AG10803 (cell line): ENCODE data around the gene SYNPO2.

ENCODE experiments used
- DNase-seq: peaks from one replicate; pipeline ENCODE4 v3.0.0; 2010; ENCODE audit warnings: low read depth
- H3K4me3 ChIP-seq: 2 replicates; pipeline ENCODE4 v1.5.1; 2011; ENCODE audit warnings: mild to moderate bottlenecking, low read length, control low read depth
- TF ChIP-seq, protein P1 (sequence below): conservative IDR thresholded peaks from 2 replicates; pipeline ENCODE4 v1.5.1; 2011; ENCODE audit warnings: mild to moderate bottlenecking, low read length, control low read depth, inconsistent platforms

The SYNPO2 gene, protein sequence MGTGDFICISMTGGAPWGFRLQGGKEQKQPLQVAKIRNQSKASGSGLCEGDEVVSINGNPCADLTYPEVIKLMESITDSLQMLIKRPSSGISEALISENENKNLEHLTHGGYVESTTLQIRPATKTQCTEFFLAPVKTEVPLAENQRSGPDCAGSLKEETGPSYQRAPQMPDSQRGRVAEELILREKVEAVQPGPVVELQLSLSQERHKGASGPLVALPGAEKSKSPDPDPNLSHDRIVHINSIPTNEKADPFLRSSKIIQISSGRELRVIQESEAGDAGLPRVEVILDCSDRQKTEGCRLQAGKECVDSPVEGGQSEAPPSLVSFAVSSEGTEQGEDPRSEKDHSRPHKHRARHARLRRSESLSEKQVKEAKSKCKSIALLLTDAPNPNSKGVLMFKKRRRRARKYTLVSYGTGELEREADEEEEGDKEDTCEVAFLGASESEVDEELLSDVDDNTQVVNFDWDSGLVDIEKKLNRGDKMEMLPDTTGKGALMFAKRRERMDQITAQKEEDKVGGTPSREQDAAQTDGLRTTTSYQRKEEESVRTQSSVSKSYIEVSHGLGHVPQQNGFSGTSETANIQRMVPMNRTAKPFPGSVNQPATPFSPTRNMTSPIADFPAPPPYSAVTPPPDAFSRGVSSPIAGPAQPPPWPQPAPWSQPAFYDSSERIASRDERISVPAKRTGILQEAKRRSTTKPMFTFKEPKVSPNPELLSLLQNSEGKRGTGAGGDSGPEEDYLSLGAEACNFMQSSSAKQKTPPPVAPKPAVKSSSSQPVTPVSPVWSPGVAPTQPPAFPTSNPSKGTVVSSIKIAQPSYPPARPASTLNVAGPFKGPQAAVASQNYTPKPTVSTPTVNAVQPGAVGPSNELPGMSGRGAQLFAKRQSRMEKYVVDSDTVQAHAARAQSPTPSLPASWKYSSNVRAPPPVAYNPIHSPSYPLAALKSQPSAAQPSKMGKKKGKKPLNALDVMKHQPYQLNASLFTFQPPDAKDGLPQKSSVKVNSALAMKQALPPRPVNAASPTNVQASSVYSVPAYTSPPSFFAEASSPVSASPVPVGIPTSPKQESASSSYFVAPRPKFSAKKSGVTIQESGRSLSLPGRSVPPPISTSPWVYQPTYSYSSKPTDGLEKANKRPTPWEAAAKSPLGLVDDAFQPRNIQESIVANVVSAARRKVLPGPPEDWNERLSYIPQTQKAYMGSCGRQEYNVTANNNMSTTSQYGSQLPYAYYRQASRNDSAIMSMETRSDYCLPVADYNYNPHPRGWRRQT

DNA sequence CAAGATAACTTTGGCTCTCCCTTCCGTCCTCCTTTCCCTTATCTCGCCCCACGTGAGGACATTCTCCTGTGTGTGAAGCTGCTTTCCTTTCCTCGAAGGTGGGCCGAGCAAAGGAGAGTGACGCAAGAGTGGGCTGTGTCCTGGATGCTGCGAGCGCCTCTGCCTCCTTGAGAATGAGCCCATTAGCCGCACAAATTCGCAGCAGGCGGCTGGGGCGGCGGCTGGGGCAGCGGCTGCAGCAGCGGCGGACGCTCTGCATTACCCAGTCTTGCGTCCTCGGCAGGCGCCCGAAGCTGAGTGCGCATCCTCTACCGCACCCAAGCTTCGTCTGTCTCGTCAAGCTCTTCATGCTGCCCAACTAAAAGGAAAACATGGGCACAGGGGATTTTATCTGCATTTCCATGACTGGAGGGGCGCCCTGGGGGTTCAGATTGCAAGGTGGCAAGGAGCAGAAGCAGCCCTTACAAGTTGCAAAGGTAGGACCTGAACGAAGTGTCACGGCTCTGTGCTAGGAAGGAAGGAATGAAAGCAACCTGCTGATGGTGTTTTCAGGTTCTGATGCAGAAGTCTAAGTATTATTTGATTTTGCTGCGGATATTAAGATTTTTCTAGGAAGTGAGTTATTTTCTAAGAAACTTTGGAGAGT lies at the start of gene SYNPO2:
SYNPO2 (plus strand) TSS at position 189 of the 646 bp plus-strand sequence; CDS start at position 372, 183 bp downstream.
- TF ChIP-seq, protein P1, sequence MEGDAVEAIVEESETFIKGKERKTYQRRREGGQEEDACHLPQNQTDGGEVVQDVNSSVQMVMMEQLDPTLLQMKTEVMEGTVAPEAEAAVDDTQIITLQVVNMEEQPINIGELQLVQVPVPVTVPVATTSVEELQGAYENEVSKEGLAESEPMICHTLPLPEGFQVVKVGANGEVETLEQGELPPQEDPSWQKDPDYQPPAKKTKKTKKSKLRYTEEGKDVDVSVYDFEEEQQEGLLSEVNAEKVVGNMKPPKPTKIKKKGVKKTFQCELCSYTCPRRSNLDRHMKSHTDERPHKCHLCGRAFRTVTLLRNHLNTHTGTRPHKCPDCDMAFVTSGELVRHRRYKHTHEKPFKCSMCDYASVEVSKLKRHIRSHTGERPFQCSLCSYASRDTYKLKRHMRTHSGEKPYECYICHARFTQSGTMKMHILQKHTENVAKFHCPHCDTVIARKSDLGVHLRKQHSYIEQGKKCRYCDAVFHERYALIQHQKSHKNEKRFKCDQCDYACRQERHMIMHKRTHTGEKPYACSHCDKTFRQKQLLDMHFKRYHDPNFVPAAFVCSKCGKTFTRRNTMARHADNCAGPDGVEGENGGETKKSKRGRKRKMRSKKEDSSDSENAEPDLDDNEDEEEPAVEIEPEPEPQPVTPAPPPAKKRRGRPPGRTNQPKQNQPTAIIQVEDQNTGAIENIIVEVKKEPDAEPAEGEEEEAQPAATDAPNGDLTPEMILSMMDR = no peak
- peak within 1 kb of the TSS; percentile 70 for H3K4me3 ChIP-seq
- peak; percentile 81 for DNase-seq

DNA sequence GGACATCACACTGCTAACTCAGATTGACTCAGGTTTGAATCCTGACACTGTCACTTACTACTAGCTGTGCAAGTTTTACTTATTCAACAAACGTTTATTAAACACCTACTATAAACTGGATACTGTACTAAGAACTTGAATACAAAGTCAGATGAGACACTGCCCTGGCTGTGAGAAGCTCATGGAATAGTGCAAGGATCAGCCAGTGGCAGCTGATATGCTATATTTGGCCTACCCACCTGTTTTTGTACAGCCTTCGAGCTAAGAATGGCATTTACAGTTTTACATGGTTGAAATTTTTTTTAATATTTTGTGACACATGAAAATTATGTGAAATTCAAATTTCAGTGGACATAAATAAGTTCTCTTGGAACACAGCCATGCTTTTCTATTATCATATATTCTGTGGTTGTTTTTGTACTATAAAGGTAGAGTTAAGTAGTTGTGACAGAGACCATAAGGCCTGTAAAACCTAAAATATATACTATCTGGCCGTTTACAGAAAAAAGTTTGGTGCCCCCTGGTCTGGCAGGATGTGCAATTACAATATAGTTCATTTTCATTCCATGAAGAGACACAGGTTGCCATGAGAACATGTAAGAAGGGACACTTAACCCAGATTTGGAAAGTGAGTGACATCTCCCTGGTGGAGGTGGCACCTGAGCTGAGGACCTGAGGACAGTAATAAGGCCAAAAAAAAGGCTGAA lies 49.3 kb upstream of the SYNPO2 start:
- DNase-seq = no peak
- TF ChIP-seq, protein P1 = no peak
- no peak overlapping the region for H3K4me3 ChIP-seq

DNA sequence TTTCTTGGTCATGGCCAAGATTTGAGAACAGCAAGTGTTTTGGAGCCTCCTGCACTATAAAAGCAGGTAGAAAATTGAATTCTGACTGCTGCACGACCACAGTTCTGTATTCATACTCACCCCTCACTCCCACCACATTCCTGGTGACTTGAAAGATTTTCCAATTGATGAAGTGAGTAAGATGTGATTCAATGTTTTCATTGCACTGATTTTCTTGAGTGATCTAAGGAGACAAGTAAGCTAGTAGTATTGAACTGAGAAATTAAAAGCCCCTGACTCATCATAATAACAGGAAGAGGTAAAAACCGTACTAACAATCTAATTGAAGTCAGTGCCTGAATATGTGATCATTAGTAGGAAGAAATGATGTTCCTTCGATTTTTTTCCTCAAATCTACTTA lies 46.6 kb upstream of the SYNPO2 start:
- H3K4me3 ChIP-seq = no peak overlapping the region
- DNase-seq = peak; percentile 5
- TF ChIP-seq, protein P1 = no peak

DNA sequence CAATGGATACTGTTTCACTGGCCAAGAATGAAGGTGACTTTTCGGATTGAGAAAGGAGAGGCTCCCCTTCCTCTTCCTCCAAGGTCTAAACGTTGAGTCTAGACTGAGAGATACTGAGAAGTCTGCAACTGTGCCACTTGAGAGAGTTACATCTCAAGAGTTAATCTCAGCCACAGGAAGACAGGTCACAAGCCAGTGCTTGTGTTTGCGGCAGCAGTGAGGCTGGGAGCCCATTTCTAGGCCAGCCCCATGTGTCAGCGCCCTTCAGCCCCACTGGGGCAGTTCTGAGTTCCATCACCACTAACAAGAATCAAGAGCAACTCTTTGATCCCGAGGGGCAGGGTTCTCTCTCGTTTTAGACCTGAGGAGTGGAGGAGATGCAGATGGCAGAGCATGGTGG lies 45.4 kb upstream of the SYNPO2 start:
- no peak overlapping the region for H3K4me3 ChIP-seq
- TF ChIP-seq, protein P1 = no peak
- DNase-seq = no peak

DNA sequence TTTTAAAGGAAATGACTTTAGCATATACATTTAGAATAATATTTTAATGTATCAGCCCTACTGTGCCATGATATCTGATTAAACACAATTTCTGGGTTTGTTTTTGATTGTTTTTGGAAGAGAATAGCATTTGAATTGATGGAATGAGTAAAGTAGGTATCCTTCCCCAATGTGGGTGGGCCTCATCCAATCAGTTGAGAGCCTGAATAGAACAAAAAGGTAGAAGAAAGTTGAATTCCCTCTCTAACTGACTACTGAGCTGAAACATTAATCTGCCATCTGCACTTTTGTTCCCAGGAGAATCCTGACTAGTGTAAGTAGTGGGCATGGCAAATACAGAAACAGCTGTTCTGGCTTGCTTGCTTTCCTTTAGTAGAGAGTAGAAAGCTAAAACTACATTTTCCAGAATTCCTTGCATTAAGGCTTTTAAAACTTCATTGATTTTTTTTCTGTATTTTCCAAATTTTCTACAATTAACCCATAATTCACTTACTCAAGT lies 43.1 kb upstream of the SYNPO2 start:
- no peak for DNase-seq
- no peak overlapping the region for H3K4me3 ChIP-seq
- TF ChIP-seq, protein P1 = no peak

DNA sequence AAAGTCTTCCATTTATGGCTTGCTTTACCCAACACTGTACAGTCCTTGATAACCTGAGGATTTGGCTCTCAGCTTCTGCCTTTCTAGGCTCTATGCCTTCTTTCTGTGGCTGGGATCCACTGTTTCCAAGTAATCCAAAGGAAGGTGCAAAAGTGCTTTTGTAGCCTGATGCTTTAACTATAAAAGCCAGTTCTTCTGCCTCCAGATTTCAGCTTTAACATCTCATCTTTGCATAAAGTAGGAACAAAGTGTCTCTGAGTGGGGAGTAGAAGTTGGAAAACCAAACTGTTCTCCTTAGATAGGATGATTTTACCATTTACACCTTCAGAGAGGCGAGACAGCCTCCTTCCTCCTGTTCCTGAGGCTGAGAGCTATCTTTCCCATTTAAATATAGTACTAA lies 41.7 kb upstream of the SYNPO2 start:
- DNase-seq = no peak
- TF ChIP-seq, protein P1 = no peak
- no peak overlapping the region for H3K4me3 ChIP-seq
